Keratinocyte (primary cell): ENCODE data around the gene SPATA9.

Experiments
- CTCF ChIP-seq, 3 experiments: IDR thresholded peaks in 1 of 3; conservative IDR thresholded peaks in 1 of 3; optimal IDR thresholded peaks in 1 of 3; 2 replicates in 2 of 3; 3 replicates in 1 of 3; pipeline versions ENCODE3 to v1.5.1; 2011; ENCODE audit warnings: low read length in 3 of 3, mild to moderate bottlenecking in 3 of 3, moderate library complexity in 2 of 3, control low read depth in 1 of 3, inconsistent platforms in 1 of 3; ENCODE audit not compliant: insufficient read depth in 2 of 3; ENCODE audit errors: extremely low read depth in 1 of 3
- EZH2 ChIP-seq: IDR thresholded peaks from one replicate; pipeline ENCODE4 v1.6.1; 2012; ENCODE audit warnings: inconsistent platforms, mild to moderate bottlenecking, low read length, moderate library complexity

- TF ChIP-seq CTCF (optimal IDR thresholded peaks at IDR 0.05 in 1 of 3, IDR thresholded peaks at IDR 0.05 in 1 of 3, conservative IDR thresholded peaks at IDR 0.05 in 1 of 3; ENCODE audit: extremely low read depth in 1 of 3, insufficient read depth in 2 of 3, low read length in 3 of 3) (no peak), EZH2 (no peak)
These were observed 44.3 kb upstream of the SPATA9 start for GRCh38 chr5:95726811-95727763.
